CD4-positive, alpha-beta T cell treated with Interleukin-2 at 100 ng/mL for 4 hours (primary cell): Measurements from ENCODE around the gene TRPV2.

Experiments
- DNase-seq: peaks from one replicate; pipeline ENCODE4 v3.0.0-alpha.2; 2020; ENCODE audit warnings: low spot score

TRPV2 gene

GRCh38 chr17:16474012-16474725 is 58.8 kb downstream of the TRPV2 start:
- no peak for DNase-seq

DNA sequence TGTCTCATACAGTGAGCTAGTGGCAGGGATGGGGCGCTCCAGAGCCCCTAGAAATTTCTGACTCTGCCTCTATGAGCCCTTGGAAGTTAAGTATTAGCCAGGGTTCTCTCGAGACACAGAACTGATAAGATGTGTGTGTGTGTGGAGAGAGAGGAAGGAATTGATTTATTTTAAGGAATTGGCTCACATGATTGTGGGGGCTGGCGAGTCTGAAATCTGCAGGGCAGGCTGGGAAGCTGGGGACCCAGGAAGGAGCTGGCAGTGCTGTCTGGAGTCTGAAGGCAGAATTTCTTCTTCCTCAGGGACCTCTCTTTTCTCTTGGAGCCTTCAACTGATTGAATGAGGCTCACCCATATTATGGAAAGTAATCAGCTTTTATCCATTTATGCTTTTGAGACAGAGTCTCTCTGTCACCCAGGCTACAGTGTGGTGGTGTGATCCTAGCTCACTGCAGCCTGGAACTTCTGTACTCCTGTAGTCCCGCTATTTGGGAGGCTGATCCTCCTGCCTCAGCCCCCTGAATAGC is 59.9 kb downstream of the TRPV2 start:
- no peak for DNase-seq

DNA sequence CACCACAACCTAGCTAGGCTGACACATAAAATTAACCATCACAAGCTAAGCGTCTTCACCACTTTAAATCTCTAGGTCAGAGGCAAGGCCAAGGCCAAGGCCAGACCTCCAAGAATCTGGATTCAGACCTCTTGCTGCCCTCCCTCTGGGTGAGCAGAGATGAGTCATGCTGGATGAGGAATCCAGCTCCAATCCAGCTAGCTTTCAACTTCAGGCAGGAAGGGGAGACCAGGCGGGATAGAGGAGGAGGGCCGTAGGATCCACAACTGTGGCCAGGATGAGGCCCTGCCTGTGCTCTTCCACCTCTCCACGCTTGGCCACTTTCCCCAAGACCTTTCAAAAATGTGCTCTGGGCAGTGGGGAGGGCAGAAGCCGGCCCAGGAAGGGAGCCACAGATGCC is 61.9 kb downstream of the TRPV2 start:
- no peak for DNase-seq

GRCh38 chr17:16477666-16478065 is 62.3 kb downstream of the TRPV2 start:
- DNase-seq = no peak

- no peak for DNase-seq
These were observed 63.3 kb downstream of the TRPV2 start for GRCh38 chr17:16478649-16479048.

GRCh38 chr17:16479264-16479663 is 63.9 kb downstream of the TRPV2 start:
- no peak for DNase-seq

DNA sequence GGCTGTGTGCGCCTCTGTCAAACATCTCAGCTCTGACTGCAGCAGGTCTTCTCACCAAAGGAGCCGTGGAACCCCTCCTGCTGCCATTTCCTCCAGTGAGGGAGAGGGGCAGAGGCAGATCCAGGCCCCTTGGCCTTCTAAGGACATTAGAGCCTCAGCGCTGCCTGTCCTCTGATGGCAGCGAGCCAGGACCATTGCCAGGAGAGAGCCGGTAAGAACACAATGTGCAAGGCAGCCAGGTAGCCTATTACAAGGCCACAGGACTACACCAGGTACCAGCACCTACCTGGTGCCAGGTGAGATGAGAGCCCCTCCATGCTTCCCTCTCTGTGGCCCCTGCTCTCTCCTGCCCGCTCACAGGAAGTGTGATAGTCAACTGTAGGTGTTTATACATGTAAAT is 65.6 kb downstream of the TRPV2 start:
- no peak for DNase-seq

DNA sequence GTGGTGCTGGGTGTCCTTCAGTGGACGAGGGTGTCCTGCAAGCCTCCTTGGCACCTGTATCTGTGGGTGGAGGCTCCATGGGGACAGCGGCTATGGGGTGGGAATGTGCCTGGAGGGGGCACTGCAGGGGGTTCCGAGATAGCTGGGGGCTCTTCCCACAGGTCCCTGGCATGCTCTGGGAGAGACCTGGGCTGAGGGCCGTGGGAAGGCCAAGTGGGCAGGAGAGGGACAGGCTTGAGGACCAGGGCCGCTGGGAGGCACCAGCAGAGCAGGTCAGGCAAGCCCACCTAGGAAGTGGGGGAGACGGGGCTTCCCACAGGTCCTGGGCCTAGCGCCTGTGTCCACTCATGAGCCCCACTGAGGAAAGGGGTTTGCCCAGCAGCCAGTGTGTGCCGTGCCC is 66.9 kb downstream of the TRPV2 start:
- DNase-seq = no peak

DNA sequence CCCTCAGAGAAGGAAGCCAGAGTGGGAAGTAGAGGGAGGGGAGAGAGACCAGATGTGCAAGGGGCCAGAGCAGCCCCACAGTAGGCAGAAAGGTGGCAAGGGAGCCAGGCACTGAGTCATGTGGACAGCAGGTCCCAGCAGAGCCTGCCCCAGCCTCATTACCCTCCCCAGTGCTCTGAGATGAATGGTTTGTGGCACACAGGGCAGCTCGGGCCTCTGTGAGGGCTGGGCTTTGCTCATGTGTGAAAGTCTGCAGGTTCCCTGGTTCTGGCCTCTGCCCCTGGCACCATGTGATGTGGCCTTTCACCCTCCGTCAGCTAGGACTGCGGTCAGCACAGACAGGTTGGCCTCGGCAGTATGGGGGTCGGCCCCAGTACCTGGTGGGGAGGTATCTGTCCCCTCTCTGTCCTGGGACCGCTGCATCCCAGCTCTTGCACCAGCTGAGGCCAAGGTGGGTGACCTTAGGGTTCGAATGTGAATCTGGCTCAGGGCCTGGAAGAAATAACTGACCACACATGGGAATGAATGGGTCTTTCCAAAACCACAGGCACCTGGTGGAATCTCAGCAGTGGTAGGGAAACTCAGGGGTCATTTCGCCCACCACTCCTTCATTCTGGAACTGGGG is 67.8 kb downstream of the TRPV2 start:
- DNase-seq = no peak

- DNase-seq = no peak
These were observed 69.2 kb downstream of the TRPV2 start for GRCh38 chr17:16484445-16485175.
